Immature natural killer cell (primary cell): ENCODE measurements around the gene STYXL2. TPM values are rescaled to one million over a fixed set of nuclear protein-coding genes. Genes with fewer than 3 reads are reported as not detected.
A peak's percentile ranks its signal among the peaks of the same experiment; 100 is the strongest.

Experiments used
- DNase-seq, 3 donors: peaks; one replicate each; pipeline ENCODE4 v3.0.0; 2022; ENCODE audit warnings: mixed read lengths in 1 of 3
- H3K27ac Mint-ChIP-seq, 6 donors: one replicate each; pipeline ENCODE4 v1.8.0; 2020; ENCODE audit warnings: mixed read lengths in 6 of 6, mild to moderate bottlenecking in 5 of 6, inconsistent platforms in 4 of 6, moderate library complexity in 3 of 6
- H3K27me3 Mint-ChIP-seq, 3 donors: one replicate each; pipeline ENCODE4 v1.8.0; 2020 to 2021; ENCODE audit warnings: low read depth in 3 of 3, mild to moderate bottlenecking in 3 of 3, mixed read lengths in 3 of 3, moderate library complexity in 3 of 3, inconsistent platforms in 1 of 3
- H3K36me3 Mint-ChIP-seq, 3 donors: one replicate each; pipeline ENCODE4 v1.8.0; 2020; ENCODE audit warnings: mixed read lengths in 3 of 3, inconsistent platforms in 2 of 3, mild to moderate bottlenecking in 2 of 3
- H3K4me1 Mint-ChIP-seq, 2 donors: one replicate each; pipeline ENCODE4 v1.8.0; 2020; ENCODE audit warnings: inconsistent platforms in 2 of 2, mild to moderate bottlenecking in 2 of 2, mixed read lengths in 2 of 2, moderate library complexity in 1 of 2
- H3K4me3 Mint-ChIP-seq, 5 donors: one replicate each; pipeline ENCODE4 v1.8.0; 2020; ENCODE audit warnings: mild to moderate bottlenecking in 5 of 5, mixed read lengths in 5 of 5, inconsistent platforms in 3 of 5, moderate library complexity in 3 of 5
- H3K9me3 Mint-ChIP-seq, 6 donors: one replicate each; pipeline ENCODE4 v1.8.0; 2020; ENCODE audit warnings: mild to moderate bottlenecking in 6 of 6, mixed read lengths in 6 of 6, inconsistent platforms in 4 of 6, moderate library complexity in 3 of 6
- polyA plus RNA-seq, 3 donors: library from polyadenylated mRNA; unstranded; fragments of 300-500 nt; fragmentation: Illumina TruSeq; gene quantifications; one replicate each; pipeline ENCODE4 v1.2.3, GENCODE V29; 2021

Gene STYXL2
- polyA plus RNA-seq, 3 donors from 2014 or later = not detected

DNA sequence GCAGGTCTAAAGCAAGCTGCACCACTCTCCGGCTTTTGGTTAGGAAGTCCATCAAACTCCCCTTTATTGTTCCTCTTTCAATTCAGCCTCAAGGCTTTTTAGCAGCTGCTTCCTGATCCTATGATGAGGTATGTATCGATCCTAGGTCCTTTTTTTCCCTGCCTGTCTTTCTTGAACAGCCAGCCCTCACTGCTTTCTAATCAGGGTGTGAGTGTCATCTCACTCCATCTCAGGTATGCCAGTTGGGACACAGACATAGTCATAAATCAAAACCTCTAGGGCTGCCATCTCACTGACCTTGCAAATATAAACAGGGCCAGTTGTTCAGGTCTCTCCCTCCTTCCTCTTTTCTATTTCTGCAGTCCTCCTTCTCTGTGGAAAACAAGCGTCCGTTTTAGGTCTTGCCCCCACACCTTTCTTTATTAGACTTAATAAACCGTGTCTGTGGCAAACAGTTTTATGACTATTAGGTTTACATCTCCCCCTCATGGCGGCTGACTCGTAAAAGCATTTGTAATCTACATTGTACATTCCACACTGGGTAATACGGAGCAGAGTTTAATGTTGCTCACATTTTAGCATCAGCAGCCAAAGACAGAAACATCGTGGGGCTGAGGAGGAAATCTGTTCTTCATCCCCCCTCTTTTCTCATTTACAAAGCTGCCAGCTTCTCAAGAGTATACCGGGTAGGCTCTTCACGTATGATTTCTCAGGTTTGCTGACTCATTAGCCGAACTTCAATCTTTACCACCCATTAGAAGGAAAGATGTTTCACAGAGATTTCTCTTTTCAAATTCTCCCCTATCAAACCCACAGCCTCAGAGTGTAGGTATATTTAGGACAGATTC, 11.6 kb downstream of the STYXL2 start:
- Mint-ChIP-seq H3K27me3 (peaks cover 0 to 3% (median 2%) of the 10 kb centered on the region in 3 donors), H3K4me3 (peak overlapping the region; percentile 5 to 69 (median 63)), H3K4me1 (peaks cover 47 to 48% of the 10 kb centered on the region in 2 donors), H3K36me3 (peaks cover 3 to 7% (median 4%) of the 10 kb centered on the region in 3 donors), H3K9me3 (peaks cover 1 to 8% (median 6%) of the 10 kb centered on the region in 6 donors), H3K27ac (peak overlapping the region in 2 of 6 donors; percentile 3 to 75)
- no peak for DNase-seq

DNA sequence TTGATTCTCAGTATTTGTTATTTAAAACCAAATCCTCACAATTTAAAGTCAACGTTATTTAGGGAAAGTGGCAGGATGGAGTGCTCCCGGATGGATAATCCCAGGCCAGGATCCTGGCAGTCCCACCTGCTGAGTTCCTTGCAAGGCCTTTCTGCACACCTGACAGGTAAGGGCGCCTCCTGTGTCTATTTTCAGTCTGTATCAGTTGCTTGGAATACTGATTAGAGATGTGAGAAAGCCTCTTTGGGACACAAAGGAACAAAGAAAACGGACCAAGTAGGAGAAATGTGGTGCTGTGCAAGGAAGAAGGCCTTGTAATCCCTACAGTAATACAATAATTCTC, 12.2 kb downstream of the STYXL2 start:
- no peak overlapping the region for H3K27ac Mint-ChIP-seq

DNA sequence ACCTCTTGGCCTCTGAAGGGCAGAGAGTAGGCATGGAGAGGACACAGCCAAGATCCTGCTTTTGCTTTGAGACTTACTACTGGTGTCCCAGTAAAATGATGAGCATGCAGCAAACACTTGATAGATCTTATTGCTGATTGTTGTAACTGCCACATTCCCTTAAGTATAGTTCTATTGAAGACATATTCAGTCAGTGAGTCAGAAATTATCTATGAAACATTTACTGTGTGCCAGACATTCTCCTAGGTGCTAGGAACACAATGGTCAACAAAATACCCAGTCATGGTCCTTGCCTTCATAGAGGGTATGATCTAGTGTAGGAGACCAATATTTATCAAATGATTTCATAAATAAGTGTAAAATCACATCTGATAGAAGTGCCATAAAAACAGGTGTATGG, 13.6 kb downstream of the STYXL2 start:
- Mint-ChIP-seq H3K4me3 (no peak overlapping the region), H3K4me1 (peaks cover 54% of the 10 kb centered on the region in 2 donors), H3K27ac (no peak overlapping the region), H3K27me3 (peaks cover 0 to 5% (median 4%) of the 10 kb centered on the region in 3 donors), H3K9me3 (peaks cover 5 to 15% (median 9%) of the 10 kb centered on the region in 6 donors), H3K36me3 (peaks cover 6 to 11% (median 9%) of the 10 kb centered on the region in 3 donors)
- DNase-seq = no peak

More for the DNA sequence above, 12.2 kb downstream of the STYXL2 start:
- H3K4me3 Mint-ChIP-seq = no peak overlapping the region
- H3K27me3 Mint-ChIP-seq = peaks cover 0 to 5% (median 4%) of the 10 kb centered on the region in 3 donors
- peaks cover 53 to 54% of the 10 kb centered on the region in 2 donors for H3K4me1 Mint-ChIP-seq
- H3K36me3 Mint-ChIP-seq = peaks cover 6 to 11% (median 9%) of the 10 kb centered on the region in 3 donors
- no peak for DNase-seq
- H3K9me3 Mint-ChIP-seq = peaks cover 5 to 13% (median 9%) of the 10 kb centered on the region in 6 donors

DNA sequence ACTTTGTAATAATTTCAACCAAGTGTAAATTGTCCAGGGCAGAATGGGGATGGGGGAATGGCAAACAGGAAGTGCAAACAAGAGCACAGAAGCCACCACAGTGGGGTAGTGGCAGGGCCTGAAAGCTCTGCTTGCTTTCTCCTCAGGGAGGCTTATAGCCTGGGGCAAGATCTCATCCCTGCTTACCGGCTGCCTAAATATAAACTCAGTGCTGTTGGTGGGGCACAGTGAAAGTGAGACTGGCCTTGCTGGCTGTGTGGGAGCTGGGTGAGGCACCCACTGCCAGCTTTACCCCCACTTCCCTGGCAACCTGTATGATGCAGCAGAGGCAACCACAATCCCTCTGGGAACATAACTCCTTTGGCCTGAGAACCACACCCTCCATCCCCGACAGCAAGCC, 15.2 kb downstream of the STYXL2 start:
- DNase-seq = no peak
- peaks cover 6 to 11% (median 9%) of the 10 kb centered on the region in 3 donors for H3K36me3 Mint-ChIP-seq
- H3K4me3 Mint-ChIP-seq = peak overlapping the region in 1 of 5 donors; percentile 11
- peaks cover 46 to 48% of the 10 kb centered on the region in 2 donors for H3K4me1 Mint-ChIP-seq
- peaks cover 0 to 5% (median 4%) of the 10 kb centered on the region in 3 donors for H3K27me3 Mint-ChIP-seq
- H3K27ac Mint-ChIP-seq = peak overlapping the region in 4 of 6 donors; percentile 48 to 79 (median 70)
- peaks cover 5 to 15% (median 9%) of the 10 kb centered on the region in 6 donors for H3K9me3 Mint-ChIP-seq

DNA sequence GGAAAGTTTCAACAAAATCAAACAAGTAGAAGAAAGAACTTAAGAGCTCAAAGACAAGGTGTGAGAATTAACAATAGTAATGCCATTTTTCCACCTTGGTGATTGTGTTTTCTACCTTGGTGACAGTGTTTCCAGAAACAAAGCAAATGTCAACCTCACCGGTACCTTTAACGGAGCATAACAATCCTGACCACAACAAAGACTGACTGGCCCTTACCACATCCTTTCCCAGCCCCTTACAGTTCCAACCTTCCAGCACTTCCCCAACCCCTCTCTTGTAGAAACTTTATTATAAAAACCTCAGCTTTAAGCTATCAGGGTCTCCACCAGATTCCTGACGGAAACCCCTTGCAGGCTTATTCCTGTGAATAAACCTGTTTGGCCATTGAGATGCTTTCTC, 16.7 kb downstream of the STYXL2 start:
- Mint-ChIP-seq H3K27me3 (peaks cover 2 to 5% (median 4%) of the 10 kb centered on the region in 3 donors), H3K9me3 (peaks cover 5 to 15% (median 9%) of the 10 kb centered on the region in 6 donors)

DNA sequence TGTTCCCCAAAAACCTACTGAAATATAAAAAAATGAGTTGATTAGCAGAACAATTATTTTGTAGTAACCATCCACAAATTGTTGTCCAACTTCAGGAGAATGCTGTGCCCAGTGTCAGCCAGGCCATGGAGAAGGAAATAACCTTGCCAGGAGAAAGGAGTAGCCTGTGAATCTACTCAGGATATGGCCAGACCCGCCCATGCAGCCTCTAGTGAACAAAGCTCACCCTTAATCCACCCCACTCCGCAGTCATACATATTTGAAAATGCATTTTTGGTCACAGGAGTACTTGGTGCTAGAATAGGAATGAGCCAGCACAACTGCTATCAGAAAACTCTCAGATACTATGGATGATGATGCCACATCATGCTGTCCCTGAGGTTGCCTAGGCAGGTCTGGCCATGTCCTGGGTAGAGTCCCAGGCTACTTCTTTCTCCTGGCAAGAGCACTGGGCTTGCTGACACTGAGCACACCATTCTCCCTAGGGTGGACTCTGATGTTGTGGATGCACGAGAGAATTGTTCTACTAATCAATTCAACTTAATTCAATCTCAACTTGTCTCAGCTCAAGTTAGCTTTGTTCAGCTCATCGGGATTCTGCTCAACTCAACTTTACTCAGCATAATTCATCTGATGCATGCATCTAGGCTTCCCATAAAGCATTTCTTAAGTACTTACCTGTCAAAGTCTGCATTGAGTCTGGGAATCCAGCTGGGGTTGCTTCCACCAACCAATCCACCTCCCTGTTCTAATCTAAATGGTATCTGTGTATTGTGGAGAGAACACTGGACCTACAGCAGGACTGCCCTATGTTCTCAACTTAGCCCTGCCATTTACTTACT, 18.2 kb downstream of the STYXL2 start:
- H3K36me3 Mint-ChIP-seq = peaks cover 6 to 11% (median 9%) of the 10 kb centered on the region in 3 donors
- peaks cover 29% of the 10 kb centered on the region in 2 donors for H3K4me1 Mint-ChIP-seq
- DNase-seq = no peak
- peaks cover 5 to 15% (median 9%) of the 10 kb centered on the region in 6 donors for H3K9me3 Mint-ChIP-seq
- H3K27me3 Mint-ChIP-seq = peaks cover 3 to 5% (median 4%) of the 10 kb centered on the region in 3 donors
- no peak overlapping the region for H3K4me3 Mint-ChIP-seq
- no peak overlapping the region for H3K27ac Mint-ChIP-seq

More for the DNA sequence above, 16.7 kb downstream of the STYXL2 start:
- H3K4me3 Mint-ChIP-seq = peak overlapping the region in 4 of 5 donors; percentile 3 to 65 (median 12)
- DNase-seq = peak; percentile 28 to 49 (median 35)
- H3K27ac Mint-ChIP-seq = peak overlapping the region in 3 of 6 donors; percentile 20 to 65 (median 37)
- peaks cover 32 to 33% of the 10 kb centered on the region in 2 donors for H3K4me1 Mint-ChIP-seq
- H3K36me3 Mint-ChIP-seq = peaks cover 6 to 11% (median 9%) of the 10 kb centered on the region in 3 donors

DNA sequence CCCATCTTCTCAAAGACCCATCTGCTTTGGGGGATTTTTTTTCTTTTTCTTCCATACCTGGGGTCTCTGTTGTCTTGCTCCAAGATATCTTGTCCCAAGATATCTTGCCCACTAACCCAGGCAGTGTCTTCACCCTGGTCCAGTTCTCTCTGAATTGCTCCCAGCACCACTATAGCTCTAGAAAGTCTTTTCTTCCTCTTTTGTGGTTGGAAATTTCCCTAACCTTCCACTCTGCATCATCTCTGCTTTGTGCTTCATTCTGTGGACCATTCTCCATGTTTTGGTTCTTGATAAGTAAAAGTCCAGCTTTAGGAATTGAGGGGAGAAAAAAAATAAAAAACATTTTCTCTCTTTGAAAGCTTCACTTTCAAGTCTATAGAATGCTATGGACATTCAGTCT, 20.9 kb downstream of the STYXL2 start:
- DNase-seq = no peak
- peaks cover 3 to 7% (median 5%) of the 10 kb centered on the region in 3 donors for H3K27me3 Mint-ChIP-seq
- peaks cover 13 to 15% of the 10 kb centered on the region in 2 donors for H3K4me1 Mint-ChIP-seq
- H3K36me3 Mint-ChIP-seq = peaks cover 6 to 11% (median 9%) of the 10 kb centered on the region in 3 donors
- no peak overlapping the region for H3K4me3 Mint-ChIP-seq
- H3K9me3 Mint-ChIP-seq = peaks cover 2 to 15% (median 9%) of the 10 kb centered on the region in 6 donors
- no peak overlapping the region for H3K27ac Mint-ChIP-seq

DNA sequence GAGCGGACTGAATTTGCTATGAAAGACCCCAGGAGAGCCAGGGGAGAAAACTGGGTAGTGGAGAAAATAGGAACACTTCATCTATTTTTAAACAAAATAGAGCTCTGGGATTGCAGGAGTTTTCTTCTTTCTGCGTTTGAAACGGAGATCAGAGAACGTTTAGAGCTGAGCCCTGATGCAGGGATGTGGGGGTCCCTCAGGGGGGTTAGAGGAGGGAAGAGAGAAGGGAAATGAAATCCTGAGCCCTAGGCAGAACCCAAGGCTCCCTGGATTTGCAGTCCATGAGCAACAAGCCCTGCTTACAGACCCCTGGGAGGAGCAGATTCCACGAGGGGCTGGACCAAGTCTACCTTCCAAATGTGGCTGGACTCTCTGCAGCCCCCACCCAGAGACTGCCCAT, 21.8 kb downstream of the STYXL2 start:
- peaks cover under 1 to 6% (median 3%) of the 10 kb centered on the region in 6 donors for H3K9me3 Mint-ChIP-seq
- H3K4me3 Mint-ChIP-seq = no peak overlapping the region
- no peak overlapping the region for H3K27ac Mint-ChIP-seq
- peaks cover under 1 to 4% (median 2%) of the 10 kb centered on the region in 3 donors for H3K36me3 Mint-ChIP-seq
- peaks cover 2 to 5% (median 3%) of the 10 kb centered on the region in 3 donors for H3K27me3 Mint-ChIP-seq
- peaks cover 5 to 6% of the 10 kb centered on the region in 2 donors for H3K4me1 Mint-ChIP-seq
- no peak for DNase-seq

DNA sequence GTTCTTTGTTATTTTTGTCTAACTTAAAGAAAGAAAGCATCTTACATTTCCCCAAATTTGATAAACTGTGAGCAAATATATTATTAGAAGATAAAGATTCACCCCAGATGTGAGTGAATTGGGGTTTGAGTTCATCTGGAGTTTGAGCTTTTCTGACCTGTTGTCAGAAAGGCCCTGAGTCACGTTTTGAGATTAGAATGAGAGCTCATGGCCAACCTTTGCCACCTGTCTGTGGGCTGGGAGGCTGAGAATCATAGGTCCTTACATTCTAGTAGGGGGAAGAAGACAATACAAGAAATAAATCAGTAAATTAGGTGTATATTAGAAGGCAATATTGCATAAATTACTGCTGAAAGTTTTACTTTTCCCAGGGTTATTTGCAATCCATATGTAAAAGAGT, 22.3 kb downstream of the STYXL2 start:
- Mint-ChIP-seq H3K4me1 (peaks cover 5% of the 10 kb centered on the region in 2 donors), H3K27me3 (peaks cover 0 to 6% (median 3%) of the 10 kb centered on the region in 3 donors), H3K36me3 (no peaks in the 10 kb centered on the region), H3K9me3 (peaks cover 0 to under 1% (median 0%) of the 10 kb centered on the region in 6 donors), H3K27ac (no peak overlapping the region), H3K4me3 (no peak overlapping the region)
- no peak for DNase-seq

DNA sequence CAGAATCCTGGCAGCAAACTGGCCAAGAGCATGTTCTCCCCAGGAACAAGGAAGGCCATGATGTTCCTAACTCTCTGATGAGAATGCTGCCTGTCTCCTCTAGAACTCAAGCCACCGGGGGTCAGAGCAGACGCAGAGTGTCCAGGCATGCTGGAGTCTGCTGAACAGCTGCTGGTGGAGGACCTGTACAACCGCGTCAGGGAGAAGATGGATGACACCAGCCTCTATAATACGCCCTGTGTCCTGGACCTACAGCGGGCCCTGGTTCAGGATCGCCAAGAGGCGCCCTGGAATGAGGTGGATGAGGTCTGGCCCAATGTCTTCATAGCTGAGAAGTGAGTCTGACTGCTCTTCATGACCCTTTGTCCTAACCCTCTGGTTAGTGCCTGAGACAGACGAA, 23.4 kb downstream of the STYXL2 start:
- H3K9me3 Mint-ChIP-seq = no peaks in the 10 kb centered on the region
- peaks cover 0 to 7% (median 3%) of the 10 kb centered on the region in 3 donors for H3K27me3 Mint-ChIP-seq
- DNase-seq = no peak
- H3K36me3 Mint-ChIP-seq = no peaks in the 10 kb centered on the region
- H3K27ac Mint-ChIP-seq = no peak overlapping the region
- H3K4me1 Mint-ChIP-seq = peaks cover 13 to 15% of the 10 kb centered on the region in 2 donors
- H3K4me3 Mint-ChIP-seq = no peak overlapping the region

DNA sequence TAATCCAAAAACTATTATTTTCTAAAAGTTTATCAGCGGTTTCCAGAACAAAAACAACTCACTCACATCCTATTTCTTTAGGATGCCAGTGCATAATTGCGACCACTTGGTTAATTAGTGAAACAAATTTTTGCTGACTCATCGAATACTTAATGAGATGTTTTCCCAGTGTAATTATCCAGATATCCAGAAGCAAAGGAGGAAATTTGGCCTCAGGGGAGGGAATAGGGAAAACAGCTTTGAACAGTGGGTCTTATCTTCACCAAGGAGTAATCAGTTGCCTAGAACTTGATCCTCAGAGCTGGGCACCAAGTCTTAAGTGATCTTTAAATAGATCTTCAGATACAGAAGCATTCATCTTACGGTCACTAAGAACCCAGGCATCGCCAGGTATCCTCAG, 24.3 kb downstream of the STYXL2 start:
- Mint-ChIP-seq H3K9me3 (no peaks in the 10 kb centered on the region), H3K27me3 (peaks cover 0 to 7% (median 3%) of the 10 kb centered on the region in 3 donors), H3K4me3 (no peak overlapping the region), H3K27ac (no peak overlapping the region), H3K36me3 (no peaks in the 10 kb centered on the region), H3K4me1 (peaks cover 13 to 17% of the 10 kb centered on the region in 2 donors)
- no peak for DNase-seq

DNA sequence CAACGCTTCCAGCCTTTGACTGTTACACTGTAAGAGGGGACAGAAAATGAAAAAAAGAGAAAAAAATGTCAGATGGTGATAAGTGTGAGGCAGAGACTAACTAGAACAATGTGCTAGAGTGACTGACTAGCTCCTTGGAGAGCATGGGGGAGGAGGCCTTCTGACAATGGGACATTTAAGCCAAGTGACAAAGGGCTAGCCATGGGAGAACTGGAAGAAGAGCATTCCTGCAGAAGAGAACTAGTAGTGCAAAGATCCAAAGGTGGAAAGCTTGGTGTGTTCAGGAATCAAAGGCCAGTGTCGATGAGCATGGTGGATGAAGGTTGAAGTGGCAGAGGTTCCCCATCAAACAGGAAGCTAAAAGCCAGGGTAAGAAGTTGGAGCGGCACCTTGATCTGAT, 25.8 kb downstream of the STYXL2 start:
- peak overlapping the region in 1 of 5 donors; percentile 31 for H3K4me3 Mint-ChIP-seq
- H3K9me3 Mint-ChIP-seq = no peaks in the 10 kb centered on the region
- no peaks in the 10 kb centered on the region for H3K36me3 Mint-ChIP-seq
- no peak for DNase-seq
- H3K27ac Mint-ChIP-seq = no peak overlapping the region
- H3K4me1 Mint-ChIP-seq = peaks cover 13 to 22% of the 10 kb centered on the region in 2 donors
- peaks cover 0 to 8% (median 6%) of the 10 kb centered on the region in 3 donors for H3K27me3 Mint-ChIP-seq

DNA sequence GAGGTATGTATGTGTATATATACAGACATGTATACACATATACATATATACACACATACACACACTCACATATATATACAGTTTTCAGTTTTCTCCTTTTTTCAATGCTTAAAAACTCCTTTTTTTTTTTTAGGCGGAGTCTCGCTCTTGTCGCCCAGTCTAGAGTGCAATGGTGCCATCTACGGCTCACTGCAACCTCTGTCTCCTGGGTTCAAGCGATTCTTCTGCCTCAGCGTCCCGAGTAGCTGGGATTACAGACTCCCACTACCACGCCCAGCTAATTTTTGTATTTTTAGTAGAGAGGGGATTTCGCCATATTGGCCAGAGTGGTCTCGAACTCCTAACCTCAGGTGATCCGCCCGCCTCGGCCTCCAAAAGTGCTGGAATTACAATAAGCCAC, 27.0 kb downstream of the STYXL2 start:
- Mint-ChIP-seq H3K27me3 (peaks cover 0 to 9% (median 8%) of the 10 kb centered on the region in 3 donors), H3K4me3 (peak overlapping the region; percentile 86 to 94 (median 93)), H3K4me1 (peaks cover 13 to 22% of the 10 kb centered on the region in 2 donors), H3K9me3 (no peaks in the 10 kb centered on the region), H3K27ac (peak overlapping the region in 2 of 6 donors; percentile 17 to 81), H3K36me3 (no peaks in the 10 kb centered on the region)
- DNase-seq = no peak
